Parathyroid adenoma (tissue), 2 donors: ENCODE measurements around the gene MYEOV.

Source experiments
- H2AFZ ChIP-seq: fragments of 300-600 bp; sonication (generic); one replicate; pipeline ENCODE4 v1.7.0; 2017; ENCODE audit warnings: antibody characterized with exemption, mild to moderate bottlenecking
- H3K27ac ChIP-seq: fragments of 300-600 bp; sonication (generic); one replicate; pipeline ENCODE4 v1.7.0; 2017
- H3K27me3 ChIP-seq: fragments of 300-600 bp; sonication (generic); one replicate; pipeline ENCODE4 v1.7.0; 2017; ENCODE audit warnings: low read length; ENCODE audit not compliant: control insufficient read depth, insufficient read depth
- H3K36me3 ChIP-seq: fragments of 300-600 bp; sonication (generic); one replicate; pipeline ENCODE4 v1.7.0; 2017; ENCODE audit warnings: low read length; ENCODE audit not compliant: control insufficient read depth, insufficient read depth
- H3K4me1 ChIP-seq: fragments of 300-600 bp; sonication (generic); one replicate; pipeline ENCODE4 v1.7.0; 2017; ENCODE audit warnings: control low read depth
- H3K4me2 ChIP-seq: fragments of 300-600 bp; sonication (generic); one replicate; pipeline ENCODE4 v1.7.0; 2017; ENCODE audit warnings: low read length
- H3K4me3 ChIP-seq: fragments of 300-600 bp; sonication (generic); one replicate; pipeline ENCODE4 v1.7.0; 2017; ENCODE audit warnings: low read depth, low read length
- H3K79me2 ChIP-seq: fragments of 300-600 bp; sonication (generic); one replicate; pipeline ENCODE4 v1.7.0; 2017; ENCODE audit warnings: control low read depth
- H3K9ac ChIP-seq: fragments of 300-600 bp; sonication (generic); one replicate; pipeline ENCODE4 v1.7.0; 2017; ENCODE audit warnings: mild to moderate bottlenecking
- H3K9me3 ChIP-seq: fragments of 300-600 bp; sonication (generic); one replicate; pipeline ENCODE4 v1.7.0; 2017; ENCODE audit warnings: low read length; ENCODE audit not compliant: control insufficient read depth
- CTCF ChIP-seq: fragments of 300-600 bp; sonication (generic); IDR thresholded peaks from one replicate; pipeline ENCODE4 v1.7.0; 2017; ENCODE audit warnings: antibody characterized with exemption, mild to moderate bottlenecking
- donor health status: primary hyperparathyroidism.

The MYEOV gene

DNA sequence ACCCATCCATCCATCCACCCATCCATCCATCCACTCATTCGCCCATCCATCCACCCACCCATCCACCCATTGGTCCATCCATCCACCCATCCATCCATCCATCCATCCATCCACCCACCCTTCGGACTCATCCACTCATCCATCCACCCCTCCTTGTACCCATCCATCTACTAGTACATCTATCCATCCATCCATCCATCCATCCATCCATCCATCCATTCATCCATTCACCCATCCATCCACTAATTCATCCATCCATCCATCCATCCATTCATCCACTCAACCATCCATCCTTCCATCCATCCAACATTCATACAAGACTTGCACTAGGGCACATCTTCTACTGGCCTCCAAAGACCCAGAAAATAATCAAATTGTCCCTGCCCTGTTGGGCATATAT lies 20.0 kb downstream of the MYEOV start:
- no peak overlapping the region for H3K4me3 ChIP-seq
- H3K4me1 ChIP-seq, result no peaks in the 10 kb centered on the region
- H3K27me3 ChIP-seq, result no peaks in the 10 kb centered on the region
- H3K36me3 ChIP-seq, result no peaks in the 10 kb centered on the region
- H3K27ac ChIP-seq, result no peak overlapping the region
- no peak overlapping the region for H3K4me2 ChIP-seq
- no peaks in the 10 kb centered on the region for H3K79me2 ChIP-seq
- no peak overlapping the region for H3K9ac ChIP-seq
- no peak overlapping the region for H2AFZ ChIP-seq
- H3K9me3 ChIP-seq, result no peaks in the 10 kb centered on the region
- TF ChIP-seq CTCF, result no peak

DNA sequence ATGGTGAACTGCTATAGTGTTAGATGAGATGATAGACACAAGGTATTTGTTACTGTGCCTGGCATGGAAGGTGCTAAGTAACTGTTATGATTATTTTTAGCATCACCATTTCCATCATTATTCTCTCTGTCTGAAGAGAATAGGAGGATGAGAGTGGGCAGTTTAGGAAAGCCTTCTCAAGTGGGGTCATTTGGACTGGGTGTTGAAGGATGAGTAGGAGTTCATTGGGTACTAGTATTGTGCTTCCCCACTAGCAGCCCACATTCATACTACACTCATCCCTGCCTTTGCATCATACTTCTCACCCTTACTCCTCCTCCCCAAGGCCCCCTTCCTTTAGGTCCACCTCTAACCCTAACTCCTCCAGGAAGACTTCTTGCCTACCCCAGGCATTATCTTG lies 20.6 kb downstream of the MYEOV start:
- TF ChIP-seq CTCF, result no peak
- Histone ChIP-seq H3K27me3 (no peaks in the 10 kb centered on the region), H2AFZ (no peak overlapping the region), H3K4me1 (no peaks in the 10 kb centered on the region), H3K27ac (no peak overlapping the region), H3K36me3 (no peaks in the 10 kb centered on the region), H3K4me3 (no peak overlapping the region), H3K9me3 (no peaks in the 10 kb centered on the region), H3K4me2 (no peak overlapping the region), H3K9ac (no peak overlapping the region), H3K79me2 (no peaks in the 10 kb centered on the region)

DNA sequence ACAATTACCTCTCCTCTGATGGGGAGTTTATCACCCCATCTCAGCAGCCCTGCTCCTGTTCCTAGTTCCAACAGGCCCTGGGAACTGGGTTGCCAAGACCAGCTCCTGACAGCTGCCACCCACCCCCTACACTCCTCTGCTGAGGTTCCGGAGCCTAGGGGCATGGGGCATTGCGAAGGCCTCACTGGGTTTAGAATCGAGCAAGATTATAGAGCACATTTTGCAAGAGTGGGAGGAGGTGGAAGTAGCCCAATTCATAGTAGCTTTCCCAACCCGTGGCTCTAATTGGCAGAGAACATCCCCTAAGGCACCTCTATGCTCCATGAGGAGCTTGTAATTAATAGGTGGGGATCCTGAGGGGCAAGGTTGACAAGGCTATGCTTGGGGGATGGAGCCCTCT lies 23.0 kb downstream of the MYEOV start:
- Histone ChIP-seq H3K9ac (no peak overlapping the region), H3K27me3 (no peaks in the 10 kb centered on the region), H3K9me3 (no peaks in the 10 kb centered on the region), H3K4me1 (no peaks in the 10 kb centered on the region), H2AFZ (no peak overlapping the region), H3K4me3 (no peak overlapping the region), H3K36me3 (no peaks in the 10 kb centered on the region), H3K27ac (no peak overlapping the region), H3K4me2 (no peak overlapping the region), H3K79me2 (no peaks in the 10 kb centered on the region)
- TF ChIP-seq CTCF, result no peak

DNA sequence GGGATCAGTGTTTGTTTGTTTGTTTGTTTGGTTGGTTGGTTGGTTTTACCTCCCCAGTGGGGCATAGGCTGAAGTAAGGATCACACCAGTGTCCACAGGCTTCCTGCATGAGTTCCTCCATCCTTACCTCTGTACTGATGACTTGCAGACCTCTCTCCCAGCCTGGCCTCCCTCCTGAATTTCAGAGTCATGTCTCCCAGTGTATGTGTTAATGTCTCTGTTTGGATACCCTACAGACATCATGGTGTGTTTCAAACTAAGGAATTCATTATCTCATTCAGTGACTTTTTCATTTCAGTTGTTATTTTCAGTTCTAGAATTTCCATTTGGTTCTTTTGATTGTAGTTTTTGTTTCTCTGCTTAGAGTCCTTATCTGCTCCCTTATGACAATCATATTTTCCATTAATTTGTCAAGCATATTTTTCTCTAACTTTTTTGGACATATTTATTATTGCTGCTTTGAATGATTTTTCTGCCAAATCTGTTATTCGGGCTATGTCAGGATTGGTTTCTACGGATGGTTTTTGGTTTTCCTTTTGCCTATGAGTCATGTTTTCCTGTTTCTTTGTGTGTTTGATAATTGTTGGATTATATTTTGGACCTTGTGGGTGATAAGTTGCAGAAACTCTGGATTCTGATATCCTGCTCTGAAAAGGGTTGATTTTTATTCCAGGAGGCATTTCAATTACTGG lies 23.6 kb downstream of the MYEOV start:
- H3K4me1 ChIP-seq, result no peaks in the 10 kb centered on the region
- H2AFZ ChIP-seq, result no peak overlapping the region
- no peak for TF ChIP-seq CTCF
- no peak overlapping the region for H3K4me3 ChIP-seq
- no peak overlapping the region for H3K4me2 ChIP-seq
- no peaks in the 10 kb centered on the region for H3K9me3 ChIP-seq
- no peaks in the 10 kb centered on the region for H3K27me3 ChIP-seq
- no peak overlapping the region for H3K9ac ChIP-seq
- no peaks in the 10 kb centered on the region for H3K36me3 ChIP-seq
- H3K27ac ChIP-seq, result no peak overlapping the region
- no peaks in the 10 kb centered on the region for H3K79me2 ChIP-seq

- no peak for TF ChIP-seq CTCF
- no peak overlapping the region for H2AFZ ChIP-seq
- H3K9me3 ChIP-seq, result no peaks in the 10 kb centered on the region
- H3K4me3 ChIP-seq, result no peak overlapping the region
- H3K36me3 ChIP-seq, result no peaks in the 10 kb centered on the region
- H3K27me3 ChIP-seq, result no peaks in the 10 kb centered on the region
- no peaks in the 10 kb centered on the region for H3K79me2 ChIP-seq
- H3K4me1 ChIP-seq, result no peaks in the 10 kb centered on the region
- no peak overlapping the region for H3K4me2 ChIP-seq
- no peak overlapping the region for H3K27ac ChIP-seq
- H3K9ac ChIP-seq, result no peak overlapping the region
Observed at GRCh38 chr11:69318093-69318420, 24.1 kb downstream of the MYEOV start.
